Breast epithelium (tissue), 3 donors: Measurements from ENCODE around the gene COL25A1.

Source experiments
- CTCF ChIP-seq, 3 donors: fragments of 450-650 bp; IDR thresholded peaks; one replicate each; pipeline ENCODE4 v1.5.1; 2016 to 2017; ENCODE audit warnings: antibody characterized with exemption in 3 of 3, mild to moderate bottlenecking in 3 of 3, moderate library complexity in 3 of 3
- POLR2A ChIP-seq: fragments of 450-650 bp; IDR thresholded peaks from one replicate; pipeline ENCODE4 v1.6.1; 2016; ENCODE audit warnings: antibody characterized with exemption, mild to moderate bottlenecking, moderate library complexity

- TF ChIP-seq POLR2A, result no peak
- TF ChIP-seq CTCF (IDR thresholded peaks at IDR 0.05), result no peak
These were observed 399.7 kb downstream of the COL25A1 start for GRCh38 chr4:108902769-108903168.
